AG09319 (cell line): ENCODE measurements around the gene CENPF.
"Not testable (repeated sequence)": the region's sequence is repeated elsewhere in the genome, so short reads cannot be mapped to it uniquely, and the experiment has no call there.

ENCODE experiments used
- DNase-seq: peaks from one replicate; pipeline ENCODE4 v3.0.0-alpha.2; 2010; ENCODE audit warnings: low read depth; ENCODE audit errors: extremely low read depth
- TF ChIP-seq, protein P1 (sequence below): IDR thresholded peaks from 2 replicates; pipeline ENCODE4 v1.5.1; 2011; ENCODE audit warnings: low read depth, mild to moderate bottlenecking, inconsistent platforms, low read length, moderate library complexity

Gene CENPF

DNA sequence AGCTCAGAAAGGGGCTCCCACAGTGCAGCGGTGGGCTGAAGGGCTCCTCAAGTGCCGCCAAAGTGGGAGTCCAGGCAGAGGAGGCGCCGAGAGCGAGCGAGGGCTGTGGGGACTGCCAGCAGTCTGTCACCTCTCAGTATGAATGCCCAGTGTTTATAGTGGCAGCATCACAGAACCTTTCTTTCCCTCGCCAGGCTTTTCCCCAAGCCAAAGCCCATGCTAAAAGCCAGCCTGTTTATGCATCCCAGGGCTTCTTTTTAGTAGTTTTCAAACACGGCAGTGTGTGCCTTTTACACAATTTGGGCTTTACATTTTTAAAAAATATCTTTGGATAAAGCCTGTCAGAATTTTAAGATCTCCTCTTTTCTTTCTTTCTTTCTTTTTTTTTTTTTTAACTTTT is 70.6 kb downstream of the CENPF start:
- no peak for DNase-seq
- TF ChIP-seq, protein P1, sequence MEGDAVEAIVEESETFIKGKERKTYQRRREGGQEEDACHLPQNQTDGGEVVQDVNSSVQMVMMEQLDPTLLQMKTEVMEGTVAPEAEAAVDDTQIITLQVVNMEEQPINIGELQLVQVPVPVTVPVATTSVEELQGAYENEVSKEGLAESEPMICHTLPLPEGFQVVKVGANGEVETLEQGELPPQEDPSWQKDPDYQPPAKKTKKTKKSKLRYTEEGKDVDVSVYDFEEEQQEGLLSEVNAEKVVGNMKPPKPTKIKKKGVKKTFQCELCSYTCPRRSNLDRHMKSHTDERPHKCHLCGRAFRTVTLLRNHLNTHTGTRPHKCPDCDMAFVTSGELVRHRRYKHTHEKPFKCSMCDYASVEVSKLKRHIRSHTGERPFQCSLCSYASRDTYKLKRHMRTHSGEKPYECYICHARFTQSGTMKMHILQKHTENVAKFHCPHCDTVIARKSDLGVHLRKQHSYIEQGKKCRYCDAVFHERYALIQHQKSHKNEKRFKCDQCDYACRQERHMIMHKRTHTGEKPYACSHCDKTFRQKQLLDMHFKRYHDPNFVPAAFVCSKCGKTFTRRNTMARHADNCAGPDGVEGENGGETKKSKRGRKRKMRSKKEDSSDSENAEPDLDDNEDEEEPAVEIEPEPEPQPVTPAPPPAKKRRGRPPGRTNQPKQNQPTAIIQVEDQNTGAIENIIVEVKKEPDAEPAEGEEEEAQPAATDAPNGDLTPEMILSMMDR, result no peak

DNA sequence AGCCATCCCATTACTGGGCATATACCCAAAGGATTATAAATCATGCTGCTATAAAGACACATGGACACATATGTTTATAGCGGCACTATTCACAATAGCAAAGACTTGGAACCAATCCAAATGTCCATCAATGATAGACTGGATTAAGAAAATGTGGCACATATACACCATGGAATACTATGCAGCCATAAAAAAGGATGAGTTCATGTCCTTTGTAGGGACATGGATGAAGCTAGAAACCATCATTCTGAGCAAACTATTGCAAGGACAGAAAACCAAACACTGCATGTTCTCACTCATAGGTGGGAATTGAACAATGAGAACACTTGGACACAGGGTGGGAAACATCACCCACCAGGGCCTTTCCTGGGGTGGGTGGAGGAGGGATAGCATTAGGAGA is 72.5 kb downstream of the CENPF start:
- not testable (repeated sequence) for DNase-seq

DNA sequence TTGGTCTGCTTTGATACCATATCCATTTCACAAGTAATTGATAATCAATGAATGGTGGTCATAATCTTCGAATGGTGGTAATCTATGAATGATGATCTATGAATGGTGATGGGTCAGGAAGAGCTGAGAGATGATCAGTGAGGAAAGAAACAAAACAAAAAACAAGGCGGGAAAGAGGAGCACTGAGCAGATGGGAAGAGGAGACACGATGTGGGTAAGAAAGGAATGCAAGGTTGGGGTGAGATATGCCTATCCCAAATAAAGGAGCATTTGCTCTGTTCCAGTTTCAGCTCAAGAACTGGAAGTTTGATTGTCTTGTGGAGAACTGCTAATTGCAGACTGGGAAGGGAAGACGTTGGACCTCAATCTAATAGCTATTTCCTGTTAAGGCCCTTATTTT is 73.8 kb downstream of the CENPF start:
- TF ChIP-seq, protein P1, result no peak

DNA sequence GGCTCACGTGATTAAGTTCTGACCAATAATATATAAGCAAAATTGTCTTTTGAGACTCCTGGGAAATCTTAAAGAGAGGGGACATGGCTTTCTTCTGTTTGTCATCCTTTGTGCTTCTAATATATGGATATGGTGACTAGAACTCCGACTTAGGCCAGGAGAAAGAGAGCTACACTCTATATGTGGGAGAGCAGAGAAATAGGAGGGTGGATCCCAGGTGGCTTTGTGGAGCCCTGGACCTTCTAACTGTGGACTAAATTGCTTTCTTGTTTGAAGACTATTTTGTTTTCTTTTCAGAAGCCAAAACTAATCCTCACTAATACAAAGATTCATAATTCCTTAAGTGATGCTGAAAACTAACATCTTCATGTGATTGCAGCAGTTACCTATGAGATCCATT is 75.0 kb downstream of the CENPF start:
- DNase-seq, result no peak
- TF ChIP-seq, protein P1, result no peak

More for the DNA sequence above, 73.8 kb downstream of the CENPF start:
- DNase-seq, result no peak

DNA sequence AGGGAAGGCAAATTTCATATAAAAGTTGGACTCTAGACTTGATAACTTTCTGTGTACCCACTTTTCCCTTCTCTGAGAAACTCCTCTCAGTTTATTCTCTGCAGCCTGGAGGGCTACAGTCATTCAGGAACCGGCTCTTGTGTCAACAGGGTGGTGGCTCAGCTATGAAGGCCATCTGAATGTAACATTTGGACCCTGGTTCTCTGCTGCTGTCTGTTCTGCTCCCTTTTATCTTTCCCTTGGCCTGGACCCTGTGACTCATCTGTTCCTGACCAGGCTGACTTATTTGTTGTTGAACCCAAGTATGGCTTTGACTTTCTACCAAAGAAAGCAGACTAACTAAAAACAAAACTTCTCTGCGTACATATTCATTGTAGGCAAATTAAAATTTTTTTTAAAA is 75.4 kb downstream of the CENPF start:
- TF ChIP-seq, protein P1, result no peak

DNA sequence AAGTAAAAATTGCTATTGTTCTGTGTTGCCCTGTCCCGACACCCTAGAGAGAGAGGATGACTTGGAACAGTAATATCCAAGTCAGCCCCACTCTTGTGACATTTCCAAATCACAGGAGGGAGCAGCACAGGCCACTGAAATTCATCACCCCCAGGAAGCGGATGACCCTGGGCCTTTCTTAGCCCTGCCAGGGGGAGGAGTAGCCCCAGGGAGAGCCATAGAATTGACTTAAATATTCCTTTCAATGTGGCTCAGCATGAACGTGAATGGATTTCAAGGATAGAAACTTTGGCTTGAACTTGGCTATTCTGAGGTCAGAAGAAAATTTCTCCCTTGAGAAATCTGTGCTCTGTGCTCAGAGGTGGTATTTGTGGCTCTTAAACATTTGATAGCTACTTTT is 80.6 kb downstream of the CENPF start:
- TF ChIP-seq, protein P1, result no peak
- no peak for DNase-seq

More for the DNA sequence above, 75.4 kb downstream of the CENPF start:
- no peak for DNase-seq

DNA sequence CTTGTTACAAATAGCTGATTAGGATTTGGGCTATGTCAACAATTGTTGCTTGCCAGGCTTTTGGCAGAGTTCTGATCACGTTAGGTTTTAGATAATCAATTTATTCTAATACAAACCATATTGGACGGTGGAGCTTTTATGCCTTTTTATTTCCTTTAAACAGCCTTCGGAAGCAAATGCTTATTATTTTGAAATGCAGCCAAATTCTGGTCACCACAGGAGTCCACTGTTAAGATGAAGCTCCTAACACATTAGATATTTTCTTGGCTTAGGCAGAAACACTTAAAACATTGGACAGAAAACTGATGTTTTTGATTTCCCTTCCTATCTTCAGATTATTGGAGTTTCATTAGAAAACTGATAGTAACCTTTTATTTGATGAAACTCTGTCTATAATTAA is 82.9 kb downstream of the CENPF start:
- TF ChIP-seq, protein P1, result no peak
- DNase-seq, result no peak

DNA sequence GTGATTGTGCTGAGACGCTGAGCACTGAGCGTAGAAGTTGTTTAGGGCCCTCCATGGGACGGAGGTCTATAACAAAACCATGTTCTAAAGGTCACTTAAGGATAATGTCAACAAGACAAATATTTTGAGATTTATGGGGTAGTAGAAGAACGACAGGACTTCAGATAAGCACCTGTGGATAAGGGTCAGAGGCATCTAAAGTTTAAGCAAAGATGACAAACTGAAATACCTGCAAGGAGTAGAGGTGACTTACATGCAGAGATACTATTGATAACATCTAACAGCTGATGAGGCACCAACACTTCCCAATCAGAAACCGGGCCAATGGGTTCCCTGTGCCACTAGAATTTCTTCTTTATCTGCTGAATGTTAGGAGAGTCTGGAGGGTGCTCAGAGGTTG is 83.5 kb downstream of the CENPF start:
- TF ChIP-seq, protein P1, result no peak
- DNase-seq, result no peak
